GM21529 (cell line): ENCODE measurements around the gene DCUN1D2.
"Not testable (repeated sequence)": the region's sequence is repeated elsewhere in the genome, so short reads cannot be mapped to it uniquely, and the experiment has no call there.

ENCODE experiments used
- ATAC-seq: cut with Tn5 transposase; IDR thresholded peaks from one replicate; pipeline ENCODE4 v1.9.1; 2021; ENCODE audit not compliant: unreplicated experiment

The DCUN1D2 gene

GRCh38 chr13:113490496-113491417 is at the start of gene DCUN1D2:
TSS of gene DCUN1D2 (minus strand) at chr13:113490711. CDS start at chr13:113490669, 42 bp downstream.
- peak; percentile 77 for ATAC-seq

GRCh38 chr13:113539822-113540221 is 49.3 kb upstream of the DCUN1D2 start:
- ATAC-seq: no peak

- no peak for ATAC-seq
These were observed 48.7 kb upstream of the DCUN1D2 start for GRCh38 chr13:113539176-113539575.

- no peak for ATAC-seq
These were observed 48.2 kb upstream of the DCUN1D2 start for GRCh38 chr13:113538689-113539058.

- ATAC-seq: no peak
These were observed 47.6 kb upstream of the DCUN1D2 start for GRCh38 chr13:113537909-113538688.

GRCh38 chr13:113537205-113537604 is 46.7 kb upstream of the DCUN1D2 start:
- no peak for ATAC-seq

- no peak for ATAC-seq
These were observed 46.1 kb upstream of the DCUN1D2 start for GRCh38 chr13:113536461-113537110.

- no peak for ATAC-seq
These were observed 44.9 kb upstream of the DCUN1D2 start for GRCh38 chr13:113535381-113535781.

- ATAC-seq: no peak
These were observed 43.8 kb upstream of the DCUN1D2 start for GRCh38 chr13:113534236-113534860.

GRCh38 chr13:113533161-113533840 is 42.8 kb upstream of the DCUN1D2 start:
- no peak for ATAC-seq

GRCh38 chr13:113532156-113532806 is 41.8 kb upstream of the DCUN1D2 start:
- no peak for ATAC-seq

- no peak for ATAC-seq
These were observed 40.7 kb upstream of the DCUN1D2 start for GRCh38 chr13:113531041-113531873.

- no peak for ATAC-seq
These were observed 38.3 kb upstream of the DCUN1D2 start for GRCh38 chr13:113528813-113529180.

- no peak for ATAC-seq
These were observed 37.7 kb upstream of the DCUN1D2 start for GRCh38 chr13:113528101-113528812.

- no peak for ATAC-seq
These were observed 36.9 kb upstream of the DCUN1D2 start for GRCh38 chr13:113527272-113527958.

GRCh38 chr13:113526466-113527220 is 36.1 kb upstream of the DCUN1D2 start:
- ATAC-seq: no peak

- ATAC-seq: not testable (repeated sequence)
These were observed 31.9 kb upstream of the DCUN1D2 start for GRCh38 chr13:113522438-113522837.
